Activated CD4-positive, alpha-beta T cell treated with anti-CD3 and anti-CD28 coated beads for 48 hours (primary cell): Measurements from ENCODE around the gene PRKAG1.
A peak's percentile ranks its signal among the peaks of the same experiment; 100 is the strongest.

Experiments used
- DNase-seq: peaks from one replicate; pipeline ENCODE4 v3.0.0-alpha.2; 2020

The PRKAG1 gene

DNA sequence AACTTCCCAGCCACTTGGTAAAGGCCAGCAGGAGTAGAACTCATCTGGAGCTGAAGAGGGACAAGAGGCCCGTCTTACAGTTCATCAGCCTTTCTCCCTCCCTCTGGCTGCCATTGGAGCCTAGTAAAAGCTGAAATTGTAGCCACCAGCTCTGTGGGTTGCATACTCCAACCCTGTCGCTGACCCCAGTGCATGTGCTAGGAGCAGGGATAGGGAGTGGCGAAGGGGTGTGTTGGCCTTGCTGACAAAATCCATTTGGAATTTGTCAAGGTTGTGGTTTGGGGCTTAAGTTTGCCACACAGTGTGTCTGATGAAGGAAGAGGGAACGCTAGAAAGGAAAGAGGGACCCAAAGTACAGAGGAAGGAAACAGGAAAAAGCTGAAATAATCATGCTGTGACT lies 57.2 kb downstream of the PRKAG1 start:
- DNase-seq, result no peak

- DNase-seq, result no peak
Observed at GRCh38 chr12:48960834-48961233, 57.7 kb downstream of the PRKAG1 start.

GRCh38 chr12:48958049-48958388 lies 60.6 kb downstream of the PRKAG1 start:
- no peak for DNase-seq

- DNase-seq, result peak; percentile 95
Observed at GRCh38 chr12:48957141-48958048, 61.2 kb downstream of the PRKAG1 start, which contains the start of gene ARF3. Gene ARF3 (minus strand): TSS chr12:48957487. CDS start chr12:48941095, 16,392 bp downstream.

DNA sequence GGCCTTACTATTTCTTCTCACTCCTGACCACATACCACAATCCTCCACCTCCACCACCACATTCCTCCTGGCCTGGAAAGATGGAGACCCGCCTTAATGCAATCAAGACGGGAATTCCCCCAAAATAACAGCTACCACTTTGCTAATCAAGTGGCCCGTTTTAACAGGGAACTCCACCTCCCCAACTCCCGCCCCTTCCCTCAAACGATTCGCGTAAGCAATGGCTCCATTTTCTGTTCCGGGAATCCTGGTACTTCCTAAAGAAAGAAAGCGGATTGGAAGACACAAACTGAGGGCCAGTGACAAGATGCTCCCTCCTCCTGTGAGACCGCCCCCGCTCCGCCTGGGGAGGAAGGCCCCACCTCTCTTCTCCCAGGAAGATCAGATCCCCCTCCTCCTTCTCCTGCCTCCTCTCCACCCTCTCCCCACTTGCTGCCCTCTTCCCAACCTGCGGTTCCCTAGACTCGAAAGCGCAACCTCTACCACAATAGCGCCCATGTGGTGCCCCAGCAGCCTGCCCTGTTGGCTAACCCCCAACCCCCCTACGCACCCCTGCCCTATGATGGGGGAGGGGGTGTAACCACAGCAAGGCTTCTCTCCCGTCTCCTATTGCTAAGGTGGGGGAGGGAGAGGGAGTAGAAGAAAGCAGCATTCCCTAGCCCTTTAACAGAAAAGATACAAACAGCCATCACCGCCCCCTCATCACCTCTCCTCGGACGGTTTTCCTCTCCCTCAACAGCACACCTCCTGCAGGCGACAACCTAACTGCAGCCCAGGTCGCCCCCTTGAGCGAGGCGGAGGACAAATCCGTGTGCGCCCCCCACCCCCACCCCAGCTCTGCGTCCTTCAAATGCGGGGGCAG lies 62.1 kb downstream of the PRKAG1 start:
- DNase-seq, result peak; percentile 42

DNA sequence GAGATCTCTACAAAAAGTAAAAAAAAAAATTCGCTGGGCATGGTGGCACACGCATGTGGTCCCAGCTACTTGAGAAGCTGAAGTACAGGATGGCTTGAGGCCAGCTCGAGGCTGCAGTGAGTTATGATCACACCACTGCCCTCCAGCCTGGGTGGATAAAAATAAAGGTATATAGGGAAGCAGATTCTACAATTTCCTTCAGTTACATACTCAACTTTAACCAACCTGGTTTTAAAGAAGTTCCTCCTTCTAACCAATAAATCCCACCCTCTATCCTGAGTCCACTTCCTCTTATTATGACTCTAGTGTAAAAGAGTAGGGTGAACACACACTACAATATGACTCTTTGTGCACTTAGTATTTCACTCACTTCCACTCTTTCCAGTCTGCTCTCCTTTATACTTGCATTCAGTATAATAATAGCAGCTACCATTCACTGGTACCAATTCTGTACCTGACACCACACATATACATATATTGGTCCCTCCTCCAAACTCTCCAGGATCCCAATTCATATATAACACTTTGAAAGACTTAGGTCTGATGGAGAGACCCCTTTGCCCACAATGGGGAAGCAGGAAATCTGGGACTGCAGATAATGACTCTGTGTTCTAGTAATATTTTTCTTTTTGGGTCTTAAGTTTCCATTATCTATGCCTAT lies 63.6 kb downstream of the PRKAG1 start:
- DNase-seq, result no peak

DNA sequence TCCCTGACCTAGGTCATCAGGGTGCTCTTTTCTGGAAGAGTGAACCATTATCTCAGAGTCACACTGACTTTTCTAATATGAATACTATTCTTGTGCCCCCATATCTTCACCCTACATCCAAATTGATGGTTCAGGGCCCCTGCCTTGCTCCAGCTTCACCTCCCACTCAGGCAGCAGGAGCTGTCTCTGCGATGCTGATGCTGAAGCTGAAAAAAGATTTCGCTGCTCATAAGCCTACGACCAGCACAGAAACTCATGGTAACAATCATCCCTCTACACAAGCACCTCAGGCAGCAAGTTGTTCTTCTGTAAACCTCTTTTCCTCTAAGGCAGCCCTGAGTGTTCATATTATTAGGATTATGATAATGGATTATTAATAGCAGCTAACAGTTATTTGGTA lies 64.5 kb downstream of the PRKAG1 start:
- no peak for DNase-seq

DNA sequence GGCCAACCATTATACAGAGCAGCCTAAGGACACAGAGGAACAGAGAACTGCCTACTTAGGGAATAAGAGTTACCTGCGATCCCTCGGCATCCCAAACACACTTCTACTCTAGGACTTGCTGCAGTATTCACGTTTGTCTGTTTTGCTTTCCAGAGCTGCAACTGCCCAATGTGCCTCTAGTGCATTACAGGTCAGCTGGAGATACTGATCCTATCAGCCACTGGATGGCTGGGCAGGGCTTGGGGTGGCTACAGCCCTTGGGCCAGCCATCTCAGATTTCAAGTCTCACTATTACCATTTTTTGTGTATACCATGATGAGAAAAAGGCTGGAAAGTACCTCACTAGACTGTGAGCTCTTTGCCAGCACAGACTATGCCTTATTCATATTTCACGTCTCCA lies 65.9 kb downstream of the PRKAG1 start:
- DNase-seq, result no peak
